ENCODE results near the gene LETMD1. TPM values are rescaled to one million over a fixed set of nuclear protein-coding genes. Genes with fewer than 3 reads are reported as not detected.
A peak's percentile ranks its signal among the peaks of the same experiment; 100 is the strongest.

Gene LETMD1
- total and polyA plus RNA-seq, 2 of the 4 experiments (the other 2 are of a cell fraction): 27.6 to 40.1 TPM

DNA sequence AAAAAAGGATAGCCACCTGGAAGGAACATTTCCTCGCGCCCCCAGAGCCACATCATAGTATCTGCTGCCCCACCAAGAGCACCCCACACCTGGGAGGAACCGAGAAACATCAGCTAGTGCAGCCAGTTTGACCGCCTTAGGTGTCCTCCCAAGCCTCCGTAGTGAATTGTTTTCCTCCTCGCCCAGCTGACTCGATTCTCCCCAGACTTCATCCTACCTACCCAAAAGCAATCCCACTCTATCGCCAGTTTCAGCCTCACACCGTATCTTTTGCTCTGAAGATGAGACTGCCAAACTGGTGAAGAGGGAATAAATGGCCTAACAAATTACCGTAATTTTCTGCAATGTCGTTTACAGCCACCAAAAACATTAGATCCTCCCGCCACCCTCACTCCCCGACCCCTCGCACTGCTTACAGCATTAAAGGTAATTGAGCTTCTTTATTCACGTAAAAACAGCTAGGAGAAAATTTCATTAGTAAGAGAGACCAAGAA lies 20.7 kb upstream of the LETMD1 start:
- H2BK120ac ChIP-seq (ENCODE audit: low read depth, low read length): no peak overlapping the region
- no peak overlapping the region for H2AFZ ChIP-seq (replicated peaks; ENCODE audit: low read length, poor library complexity)
- no TSS peak for BruUV-seq (replicated peaks)
- no peak overlapping the region for H2BK5ac ChIP-seq (ENCODE audit: low read depth, low read length, poor library complexity, severe bottlenecking)
- H3K4me1 ChIP-seq (ENCODE audit: control insufficient read depth, insufficient read depth, low read length): peaks cover 6% of the 10 kb centered on the region
- H3K27ac ChIP-seq (ENCODE audit: insufficient read depth, low read length): no peak overlapping the region
- H4K8ac ChIP-seq (ENCODE audit: low read depth in 2 of 2, low read length in 2 of 2): no peak overlapping the region
- no peak overlapping the region for H3K4me2 ChIP-seq (ENCODE audit: low read depth, low read length)
- no peak overlapping the region for H3K14ac ChIP-seq (replicated peaks; ENCODE audit: low read depth, low read length)
- H3K79me1 ChIP-seq (ENCODE audit: low read depth in 1 of 2, low read length in 2 of 2): peaks cover 11 to 27% of the 10 kb centered on the region in 2 experiments
- POLR2A ChIA-PET (ENCODE audit: unreplicated experiment): no interaction called here
- H2AK5ac ChIP-seq (ENCODE audit: low read depth, low read length): peak overlapping the region; percentile 2; the same call in 1 of the 2 replicates
- in situ Hi-C loops (cut with MboI; ENCODE audit: low sequenced_read_pairs) (no loop called here), dilution Hi-C loops (cut with HindIII; ENCODE audit: low sequenced_read_pairs, unreplicated experiment) (no loop called here), intact Hi-C loops (cut with micrococcal nuclease) (loop anchor here (10.0 kb wide), 1 partner anchor 263 kb away; the partner anchor contains the start of gene ATF1)
- H2AK9ac ChIP-seq (replicated peaks; ENCODE audit: low read depth, low read length, poor library complexity): peak overlapping the region; percentile 51
- H3K9me1 ChIP-seq (ENCODE audit: insufficient read depth, low read length): 0 out of 2 replicates have a peak, but pooled peaks cover 2% of the 10 kb centered on the region
- no peak overlapping the region for H3K4ac ChIP-seq (ENCODE audit: low read depth, low read length)
- H3K27me3 ChIP-seq (ENCODE audit: control insufficient read depth, insufficient read depth, low read length): no peaks in the 10 kb centered on the region
- no peaks in the 10 kb centered on the region for H3K9me3 ChIP-seq (ENCODE audit: control insufficient read depth, insufficient read depth, low read length)
- H3K9ac ChIP-seq (ENCODE audit: low read depth, low read length): no peak overlapping the region
- CTCF ChIA-PET: interaction anchor here (0.5 to 1.1 kb wide), 3 partner anchors 22 to 396 kb away, joined by 3 to 4 read pairs (median 4); no protein-coding TSS in a partner anchor
- TF ChIP-seq CHD1 (IDR thresholded peaks at IDR 0.05; ENCODE audit: low read depth, low read length): no peak
- no peak for TF ChIP-seq POLR2A (IDR thresholded peaks at IDR 0.05; ENCODE audit: low read depth, low read length)
- TF ChIP-seq RAD21 (IDR thresholded peaks at IDR 0.05; ENCODE audit: low read length): no peak
- TF ChIP-seq MAFK (IDR thresholded peaks at IDR 0.05; ENCODE audit: low read depth, low read length): no peak
- no peak for TF ChIP-seq CEBPB (IDR thresholded peaks at IDR 0.05; ENCODE audit: low read depth, low read length)
- no peak for TF ChIP-seq SMC3 (IDR thresholded peaks at IDR 0.05; ENCODE audit: low read depth, low read length)
- TF ChIP-seq MAZ (IDR thresholded peaks at IDR 0.05; ENCODE audit: borderline replicate concordance, low read depth, low read length): no peak
- TF ChIP-seq MXI1 (IDR thresholded peaks at IDR 0.05; ENCODE audit: borderline replicate concordance, low read depth, low read length): no peak
- TF ChIP-seq RCOR1 (IDR thresholded peaks at IDR 0.05; ENCODE audit: insufficient replicate concordance, low read length): no peak
- TF ChIP-seq, protein P1, sequence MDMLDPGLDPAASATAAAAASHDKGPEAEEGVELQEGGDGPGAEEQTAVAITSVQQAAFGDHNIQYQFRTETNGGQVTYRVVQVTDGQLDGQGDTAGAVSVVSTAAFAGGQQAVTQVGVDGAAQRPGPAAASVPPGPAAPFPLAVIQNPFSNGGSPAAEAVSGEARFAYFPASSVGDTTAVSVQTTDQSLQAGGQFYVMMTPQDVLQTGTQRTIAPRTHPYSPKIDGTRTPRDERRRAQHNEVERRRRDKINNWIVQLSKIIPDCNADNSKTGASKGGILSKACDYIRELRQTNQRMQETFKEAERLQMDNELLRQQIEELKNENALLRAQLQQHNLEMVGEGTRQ (IDR thresholded peaks at IDR 0.05; ENCODE audit: low read depth, low read length): no peak
- no peak for TF ChIP-seq CTCF (conservative IDR thresholded peaks at IDR 0.05; ENCODE audit: low read depth, low read length)
- TF ChIP-seq RFX5 (IDR thresholded peaks at IDR 0.05; ENCODE audit: low read depth, low read length): no peak
- TF ChIP-seq NFE2L2 (IDR thresholded peaks at IDR 0.05; ENCODE audit: low read depth, low read length): no peak
- TF ChIP-seq ELK1 (IDR thresholded peaks at IDR 0.05; ENCODE audit: borderline replicate concordance, low read depth, low read length): no peak
- TF ChIP-seq FOS (IDR thresholded peaks at IDR 0.05; ENCODE audit: low read depth, low read length): no peak
- no peak for DNase-seq
- H2BK20ac ChIP-seq (ENCODE audit: low read depth, low read length): no peak overlapping the region
- H3K4me3 ChIP-seq (ENCODE audit: insufficient read depth, low read depth, low read length): no peak overlapping the region
- no peaks in the 10 kb centered on the region for H4K20me1 ChIP-seq (ENCODE audit: insufficient read depth, low read length)
- H4K91ac ChIP-seq (ENCODE audit: insufficient read depth, low read depth, low read length): no peak overlapping the region
- 100% methylated on average over 3 of the region's 15 CpGs; no CpG with 5 or more reads in 1 of the 2 experiments for WGBS, 2 experiments (ENCODE audit: extremely low coverage in 2 of 2, insufficient read length in 1 of 2)
- no peak for ATAC-seq (ENCODE audit: low read depth)
- no peak overlapping the region for H4K5ac ChIP-seq (ENCODE audit: low read depth, low read length)
- no peak overlapping the region for H3K23ac ChIP-seq (ENCODE audit: low read depth, low read length)
- H3K56ac ChIP-seq (ENCODE audit: extremely low read depth, insufficient read depth, low read length): no peak overlapping the region
- H2BK15ac ChIP-seq (ENCODE audit: low read depth, low read length): no peak overlapping the region
- no peak overlapping the region for H3K18ac ChIP-seq (ENCODE audit: low read depth, low read length)
- H3K36me3 ChIP-seq (ENCODE audit: control insufficient read depth, insufficient read depth, low read length): no peaks in the 10 kb centered on the region

Measured in IMR-90 (cell line).